B cell (primary cell): ENCODE results near the gene XIAP. TPM values are rescaled to one million over a fixed set of nuclear protein-coding genes. Genes with fewer than 3 reads are reported as not detected.

Experiments used
- ATAC-seq: fragments of 200-7000 bp; cut with Tn5 transposase; one replicate; pipeline ENCODE4 v1.10.0; 2021; ENCODE audit warnings: low read depth, mild to moderate bottlenecking, moderate number of reproducible peaks, moderate library complexity
- CTCF ChIA-PET: fragments of 350-600 bp; sonication (Branson Sonifier 250); formaldehyde crosslinking; loops from one replicate; lab custom pipeline; 2021; ENCODE audit warnings: antibody characterized with exemption, inconsistent platforms; lab: Charles Lee
- POLR2A ChIA-PET: fragments of 350-600 bp; sonication (Branson Sonifier 250); formaldehyde crosslinking; loops from one replicate; lab custom pipeline; 2021; ENCODE audit warnings: antibody characterized with exemption; lab: Charles Lee
- DNase-seq: peaks from one replicate; pipeline ENCODE4 v3.0.0; 2013
- H2AFZ ChIP-seq: 2 replicates; pipeline ENCODE4 v1.6.1; 2012; ENCODE audit warnings: mild to moderate bottlenecking, low read depth, low read length; ENCODE audit not compliant: insufficient read depth, poor library complexity, severe bottlenecking
- H3K27ac ChIP-seq, 2 donors: 1 replicate in 1 of 2; 2 replicates in 1 of 2; pipeline ENCODE4 v1.5.1; 2012 to 2013; ENCODE audit warnings: low read length in 2 of 2, mild to moderate bottlenecking in 2 of 2, moderate library complexity in 1 of 2
- H3K27me3 ChIP-seq, 4 experiments: fragments of 200-600 bp in 1 of 4; sonication (generic) in 1 of 4; replicated peaks in 1 of 4; 1 replicate in 2 of 4; 2 replicates in 2 of 4; pipeline versions ENCODE4 v1.6.1 to v1.7.0; 2013 to 2016; ENCODE audit warnings: low read length in 3 of 4, mild to moderate bottlenecking in 2 of 4, mixed read lengths in 1 of 4, moderate library complexity in 1 of 4; ENCODE audit not compliant: insufficient read depth in 4 of 4, control insufficient read depth in 3 of 4; ENCODE audit errors: control extremely low read depth in 1 of 4
- H3K36me3 ChIP-seq, 2 experiments: replicated peaks in 1 of 2; 1 replicate in 1 of 2; 2 replicates in 1 of 2; pipeline versions ENCODE4 v1.6.1 to v1.7.1; 2013; ENCODE audit warnings: low read length in 1 of 2; ENCODE audit not compliant: insufficient read depth in 2 of 2, control insufficient read depth in 1 of 2; ENCODE audit errors: control extremely low read depth in 1 of 2, extremely low read depth in 1 of 2
- H3K4me1 ChIP-seq, 2 donors: fragments of 200-600 bp in 1 of 2; sonication (generic) in 1 of 2; 1 replicate in 1 of 2; 2 replicates in 1 of 2; pipeline versions ENCODE4 v1.5.1 to v1.6.1; 2013 to 2017; ENCODE audit warnings: low read length in 2 of 2; ENCODE audit not compliant: control insufficient read depth in 2 of 2, insufficient read depth in 2 of 2
- H3K4me2 ChIP-seq: replicated peaks from 2 replicates; pipeline ENCODE3; 2012; ENCODE audit warnings: mild to moderate bottlenecking, low read depth, low read length; ENCODE audit not compliant: poor library complexity, severe bottlenecking
- H3K4me3 ChIP-seq, 5 experiments: fragments of 200-600 bp in 1 of 5; sonication (generic) in 1 of 5; 1 replicate in 3 of 5; 2 replicates in 2 of 5; pipeline versions ENCODE4 v1.5.1 to v1.7.0; 2011 to 2016; ENCODE audit warnings: low read length in 4 of 5, mild to moderate bottlenecking in 4 of 5, low read depth in 2 of 5, control low read depth in 1 of 5, moderate library complexity in 1 of 5; ENCODE audit not compliant: insufficient read depth in 1 of 5; ENCODE audit errors: control extremely low read depth in 1 of 5, extremely low read depth in 1 of 5
- H3K79me2 ChIP-seq: fragments of 200-600 bp; sonication (generic); one replicate; pipeline ENCODE4 v1.6.0; 2016; ENCODE audit warnings: low read length; ENCODE audit not compliant: control insufficient read depth, insufficient read depth
- H3K9ac ChIP-seq: fragments of 200-600 bp; sonication (generic); 2 replicates; pipeline ENCODE4 v1.6.1; 2017; ENCODE audit warnings: mild to moderate bottlenecking, low read length, moderate library complexity
- H3K9me3 ChIP-seq, 3 donors: one replicate each; pipeline versions ENCODE4 v1.6.1 to v1.7.1; 2013; ENCODE audit warnings: low read length in 2 of 3; ENCODE audit not compliant: control insufficient read depth in 2 of 3, insufficient read depth in 1 of 3; ENCODE audit errors: control extremely low read depth in 1 of 3
- H4K20me1 ChIP-seq: 2 replicates; pipeline ENCODE4 v1.6.0; 2012; ENCODE audit warnings: mild to moderate bottlenecking, low read length; ENCODE audit not compliant: insufficient read depth, control insufficient read depth, poor library complexity, severe bottlenecking
- H3K27ac Mint-ChIP-seq: one replicate; pipeline ENCODE4 v1.8.0; 2021; ENCODE audit warnings: mixed read lengths
- H3K27me3 Mint-ChIP-seq: one replicate; pipeline ENCODE4 v1.8.0; 2021; ENCODE audit warnings: mixed read lengths
- H3K4me1 Mint-ChIP-seq: one replicate; pipeline ENCODE4 v1.8.0; 2021; ENCODE audit warnings: mixed read lengths
- H3K4me3 Mint-ChIP-seq: one replicate; pipeline ENCODE4 v1.8.0; 2021; ENCODE audit warnings: mixed read lengths
- H3K9me3 Mint-ChIP-seq: one replicate; pipeline ENCODE4 v1.8.0; 2022; ENCODE audit warnings: mixed read lengths; ENCODE audit not compliant: insufficient read depth
- CTCF ChIP-seq: fragments of 200-600 bp; IDR thresholded peaks from one replicate; pipeline ENCODE4 v1.8.0; 2022; ENCODE audit warnings: antibody characterized with exemption, mild to moderate bottlenecking
- EZH2 ChIP-seq: IDR thresholded peaks from 2 replicates; pipeline ENCODE4 v1.6.1; 2012; ENCODE audit warnings: borderline replicate concordance, low read depth, mild to moderate bottlenecking, moderate library complexity, low read length; ENCODE audit not compliant: insufficient read depth, poor library complexity, severe bottlenecking
- WGBS: methylation state at CpG from one replicate; pipeline ENCODE4 v1.1.5; 2013; ENCODE audit warnings: missing lambda C conversion rate; ENCODE audit not compliant: insufficient coverage; 5-methylcytosine and 5-hydroxymethylcytosine counted together
- intact Hi-C: fragments of 100-400 bp; cut with micrococcal nuclease; formaldehyde crosslinking; loops from one replicate; pipeline ENCODE4 v1.10.0; 2022
- polyA plus RNA-seq: library from polyadenylated mRNA; depleted of rRNA; stranded (reverse); fragments of >200 nt; gene quantifications from 2 replicates; pipeline ENCODE4 v1.2.3, GENCODE V29; 2012
- total RNA-seq, 2 donors: library from RNA; stranded (reverse); fragments of 120-200 nt in 1 of 2; gene quantifications; 1 replicate in 1 of 2; 2 replicates in 1 of 2; pipeline versions ENCODE4 v1.2.3 to v1.2.4, GENCODE V29; 2013 to 2022

XIAP gene
- total and polyA plus RNA-seq, 2 donors (not counting 1 experiment from before 2014, with no cell fraction given): 9.2 to 36.2 TPM

GRCh38 chrX:123851079-123851478, 8.8 kb upstream of the XIAP start:
- DNase-seq (no peak), ATAC-seq (no peak)
- Mint-ChIP-seq H3K4me3 (no peak overlapping the region), H3K27ac (no peak overlapping the region), H3K4me1 (no peaks in the 10 kb centered on the region), H3K9me3 (no peaks in the 10 kb centered on the region), H3K27me3 (no peaks in the 10 kb centered on the region)
- Histone ChIP-seq H3K27me3 (no peaks in the 10 kb centered on the region), H2AFZ (no peak overlapping the region), H3K4me1 (no peaks in the 10 kb centered on the region), H3K9me3 (no peaks in the 10 kb centered on the region), H3K9ac (no peak overlapping the region), H3K4me3 (no peak overlapping the region), H4K20me1 (no peaks in the 10 kb centered on the region), H3K79me2 (no peaks in the 10 kb centered on the region), H3K36me3 (no peaks in the 10 kb centered on the region), H3K27ac (no peak overlapping the region), H3K4me2 (no peak overlapping the region)
- intact Hi-C loops: no loop called here
- no CpG with 5 or more reads among the region's 1 CpG for WGBS
- no peak for TF ChIP-seq EZH2
- no peak for TF ChIP-seq CTCF
- ChIA-PET CTCF (no interaction called here), POLR2A (no interaction called here)

GRCh38 chrX:123854329-123854728, 5.5 kb upstream of the XIAP start:
- WGBS: no CpG with 5 or more reads among the region's 2 CpGs
- Histone ChIP-seq H2AFZ (no peak overlapping the region), H3K4me2 (no peak overlapping the region), H3K79me2 (peaks cover 3% of the 10 kb centered on the region), H3K36me3 (no peaks in the 10 kb centered on the region), H3K4me1 (peaks cover 3 to 4% of the 10 kb centered on the region in 2 donors), H4K20me1 (no peaks in the 10 kb centered on the region), H3K27me3 (no peaks in the 10 kb centered on the region), H3K9ac (no peak overlapping the region), H3K27ac (no peak overlapping the region), H3K4me3 (no peak overlapping the region), H3K9me3 (no peaks in the 10 kb centered on the region)
- ChIA-PET CTCF (no interaction called here), POLR2A (no interaction called here)
- H3K4me1 Mint-ChIP-seq: peaks cover 9% of the 10 kb centered on the region
- H3K27ac Mint-ChIP-seq: no peak overlapping the region
- H3K27me3 Mint-ChIP-seq: no peaks in the 10 kb centered on the region
- H3K9me3 Mint-ChIP-seq: no peaks in the 10 kb centered on the region
- no peak for ATAC-seq
- intact Hi-C loops: no loop called here
- no peak for TF ChIP-seq EZH2
- no peak for TF ChIP-seq CTCF
- no peak for DNase-seq
- no peak overlapping the region for H3K4me3 Mint-ChIP-seq
